Activated gamma-delta T cell treated with Interleukin-2 at 50 U/mL for 16 hours (primary cell): Measurements from ENCODE around the gene SEPTIN5.

Experiments used
- DNase-seq: peaks from one replicate; pipeline ENCODE4 v3.0.0-alpha.2; 2020

Gene SEPTIN5

DNA sequence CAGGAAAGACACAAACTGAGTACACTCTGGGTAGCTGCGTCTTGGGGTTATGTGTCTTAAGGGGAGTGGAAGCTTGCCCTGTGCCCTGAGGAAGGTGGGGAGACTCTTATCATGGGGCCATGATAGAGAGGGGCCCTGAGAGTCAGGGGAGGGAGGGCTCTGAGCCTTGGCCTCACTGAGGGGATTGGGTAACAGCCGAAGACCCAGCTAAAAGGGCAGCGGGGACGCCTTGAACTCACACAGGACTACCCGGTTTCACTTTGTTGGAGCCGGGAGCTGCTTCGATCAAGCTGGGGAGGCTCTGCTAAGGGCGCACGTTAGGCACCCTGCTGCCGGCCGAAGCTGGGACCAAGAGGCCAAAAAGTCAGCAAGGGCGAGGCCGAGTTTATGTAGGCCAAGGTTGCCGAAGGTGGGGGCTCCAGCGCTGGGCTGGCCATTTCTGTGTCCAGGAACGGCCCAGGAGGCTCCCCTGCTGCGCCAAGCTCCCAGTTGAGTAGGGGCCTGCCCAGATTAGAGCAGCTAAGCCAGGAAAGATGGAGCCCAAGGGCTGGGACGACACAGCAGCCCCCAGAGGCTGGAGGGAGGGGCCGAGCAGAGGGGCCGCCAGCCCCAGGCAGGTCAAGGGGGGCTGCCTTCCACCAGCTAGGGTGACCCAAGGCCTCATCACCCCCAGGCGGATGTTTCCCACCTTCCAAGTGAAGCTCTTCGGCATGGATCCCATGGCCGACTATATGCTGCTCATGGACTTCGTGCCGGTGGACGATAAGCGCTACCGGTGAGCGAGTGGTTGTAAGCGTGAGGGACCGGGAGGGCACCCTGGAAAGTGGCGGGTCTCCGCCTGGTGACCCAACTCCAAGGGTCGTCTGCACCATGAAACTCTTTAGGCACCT is 48.5 kb downstream of the SEPTIN5 start:
- DNase-seq, result no peak

DNA sequence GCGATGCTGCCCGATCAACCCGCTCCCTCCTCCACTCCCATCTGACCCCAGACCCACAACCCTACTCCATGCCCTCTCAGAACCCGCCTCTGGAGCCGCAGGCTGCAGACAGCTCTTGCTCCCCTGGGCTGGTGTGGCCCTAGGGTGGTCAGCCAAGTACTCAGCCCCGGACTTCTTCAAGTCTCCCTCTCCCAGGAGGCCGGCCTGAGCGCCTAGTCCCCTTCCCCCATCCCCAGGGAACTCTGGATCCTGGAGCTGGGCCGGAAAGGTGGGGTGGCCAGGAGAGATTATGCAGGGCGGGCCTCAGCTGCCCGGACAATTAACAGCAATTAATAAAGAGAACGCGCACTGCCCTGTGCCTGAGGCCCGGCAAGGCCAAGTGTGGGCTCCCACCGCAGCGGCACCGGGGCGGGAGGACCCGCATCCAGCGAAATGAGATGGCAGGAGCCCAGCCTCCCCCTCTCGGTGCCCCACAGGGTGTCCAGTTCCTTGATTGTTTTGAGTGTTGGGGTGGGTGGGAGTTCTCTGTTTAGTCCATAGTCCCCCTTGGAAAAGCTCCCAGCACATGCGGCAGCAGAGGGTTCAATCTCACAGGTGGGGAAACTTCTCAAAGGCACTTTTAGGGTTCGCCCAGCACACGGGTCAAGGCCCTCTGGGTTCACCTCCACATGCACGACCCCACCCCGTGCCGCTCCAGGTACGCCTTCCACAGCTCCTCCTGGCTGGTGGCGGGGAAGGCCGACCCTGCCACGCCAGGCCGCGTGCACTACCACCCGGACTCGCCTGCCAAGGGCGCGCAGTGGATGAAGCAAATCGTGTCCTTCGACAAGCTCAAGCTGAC is 49.4 kb downstream of the SEPTIN5 start:
- DNase-seq, result no peak

DNA sequence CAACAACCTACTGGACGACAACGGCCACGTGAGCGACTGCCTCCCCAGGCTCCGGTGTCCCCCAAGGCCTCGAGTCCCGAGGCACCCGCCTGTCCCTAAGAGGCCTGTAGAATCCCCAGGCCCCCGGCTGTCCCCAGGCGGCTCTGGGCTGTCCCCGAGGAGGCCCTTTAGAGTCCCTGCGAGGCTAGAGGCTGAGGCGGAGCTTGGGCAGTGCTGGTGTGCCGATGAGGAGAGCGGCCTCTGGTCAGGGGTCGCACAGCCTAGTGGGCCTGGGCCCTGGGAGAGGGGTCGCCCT is 49.9 kb downstream of the SEPTIN5 start:
- DNase-seq, result no peak

DNA sequence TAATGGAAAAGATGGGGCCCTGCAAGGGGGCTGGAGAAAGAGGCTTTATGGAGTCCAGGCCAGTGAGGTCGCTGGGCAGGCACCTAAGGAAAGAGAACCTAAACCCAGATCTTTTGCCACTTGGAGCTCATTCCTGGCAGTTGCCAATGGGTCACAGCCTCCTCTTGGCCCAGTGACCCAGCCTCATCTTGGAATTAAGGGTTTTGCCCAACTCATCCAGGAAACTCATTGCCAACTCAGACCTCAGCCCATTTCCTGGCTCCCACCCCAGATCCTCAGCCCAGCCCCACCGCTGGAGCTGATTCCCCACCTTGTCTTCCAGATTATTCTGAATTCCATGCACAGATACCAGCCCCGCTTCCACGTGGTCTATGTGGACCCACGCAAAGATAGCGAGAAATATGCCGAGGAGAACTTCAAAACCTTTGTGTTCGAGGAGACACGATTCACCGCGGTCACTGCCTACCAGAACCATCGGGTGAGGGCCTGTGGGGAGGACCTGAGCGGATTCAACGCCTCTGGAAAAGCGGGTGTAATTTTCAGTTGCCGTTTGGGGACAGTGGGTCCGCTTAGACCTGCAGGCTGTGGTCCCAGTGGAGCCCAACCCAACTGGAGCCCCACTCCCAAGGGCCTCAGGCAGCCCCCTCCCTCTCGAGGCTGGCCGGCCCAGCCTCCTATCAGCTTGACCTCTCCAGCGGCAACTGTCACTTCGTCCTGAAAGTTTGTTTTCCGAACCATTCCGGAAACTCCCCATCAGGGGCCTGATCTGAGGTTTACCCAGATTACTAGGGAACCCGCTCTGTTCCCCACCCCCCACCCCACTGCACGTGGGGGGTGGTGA is 50.6 kb downstream of the SEPTIN5 start:
- DNase-seq, result no peak

DNA sequence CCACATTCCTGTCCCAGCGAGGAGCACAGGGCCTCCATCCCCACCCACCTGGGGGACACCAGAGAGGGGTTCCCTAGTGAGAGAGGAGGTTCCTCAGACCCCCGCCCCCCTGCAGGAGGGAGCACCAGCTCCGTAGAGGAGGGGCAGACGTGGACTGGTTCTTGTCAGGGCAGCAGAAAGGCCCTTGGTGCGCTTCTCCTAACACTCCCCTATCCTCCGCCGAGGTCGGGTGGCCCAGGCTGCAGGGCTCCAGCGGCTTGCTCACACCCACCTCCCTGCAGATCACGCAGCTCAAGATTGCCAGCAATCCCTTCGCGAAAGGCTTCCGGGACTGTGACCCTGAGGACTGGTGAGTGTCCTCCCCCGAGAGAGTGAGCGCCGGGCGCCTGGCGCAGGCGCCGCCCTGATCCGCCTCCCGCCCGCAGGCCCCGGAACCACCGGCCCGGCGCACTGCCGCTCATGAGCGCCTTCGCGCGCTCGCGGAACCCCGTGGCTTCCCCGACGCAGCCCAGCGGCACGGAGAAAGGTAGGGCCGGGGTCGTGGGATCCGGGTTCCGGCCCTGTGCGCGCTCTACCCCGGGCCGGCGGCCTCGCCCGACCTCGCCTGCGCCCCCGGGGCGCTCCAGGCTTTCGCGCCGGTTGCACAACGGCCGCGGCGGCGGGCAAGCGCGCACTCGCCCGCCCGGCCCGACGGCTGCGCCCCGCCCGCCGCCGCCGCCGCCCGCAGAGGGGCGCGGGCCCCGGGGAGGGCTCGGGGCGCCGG is 51.4 kb downstream of the SEPTIN5 start:
- no peak for DNase-seq

DNA sequence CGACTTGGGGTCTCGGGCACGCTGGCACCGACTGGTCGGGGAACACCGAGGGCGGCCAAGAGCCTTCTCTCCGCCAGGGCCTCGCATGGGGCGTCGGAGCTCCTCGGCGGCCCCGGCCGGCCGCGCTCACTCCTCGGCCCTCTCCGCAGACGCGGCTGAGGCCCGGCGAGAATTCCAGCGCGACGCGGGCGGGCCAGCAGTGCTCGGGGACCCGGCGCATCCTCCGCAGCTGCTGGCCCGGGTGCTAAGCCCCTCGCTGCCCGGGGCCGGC is 51.9 kb downstream of the SEPTIN5 start:
- no peak for DNase-seq

DNA sequence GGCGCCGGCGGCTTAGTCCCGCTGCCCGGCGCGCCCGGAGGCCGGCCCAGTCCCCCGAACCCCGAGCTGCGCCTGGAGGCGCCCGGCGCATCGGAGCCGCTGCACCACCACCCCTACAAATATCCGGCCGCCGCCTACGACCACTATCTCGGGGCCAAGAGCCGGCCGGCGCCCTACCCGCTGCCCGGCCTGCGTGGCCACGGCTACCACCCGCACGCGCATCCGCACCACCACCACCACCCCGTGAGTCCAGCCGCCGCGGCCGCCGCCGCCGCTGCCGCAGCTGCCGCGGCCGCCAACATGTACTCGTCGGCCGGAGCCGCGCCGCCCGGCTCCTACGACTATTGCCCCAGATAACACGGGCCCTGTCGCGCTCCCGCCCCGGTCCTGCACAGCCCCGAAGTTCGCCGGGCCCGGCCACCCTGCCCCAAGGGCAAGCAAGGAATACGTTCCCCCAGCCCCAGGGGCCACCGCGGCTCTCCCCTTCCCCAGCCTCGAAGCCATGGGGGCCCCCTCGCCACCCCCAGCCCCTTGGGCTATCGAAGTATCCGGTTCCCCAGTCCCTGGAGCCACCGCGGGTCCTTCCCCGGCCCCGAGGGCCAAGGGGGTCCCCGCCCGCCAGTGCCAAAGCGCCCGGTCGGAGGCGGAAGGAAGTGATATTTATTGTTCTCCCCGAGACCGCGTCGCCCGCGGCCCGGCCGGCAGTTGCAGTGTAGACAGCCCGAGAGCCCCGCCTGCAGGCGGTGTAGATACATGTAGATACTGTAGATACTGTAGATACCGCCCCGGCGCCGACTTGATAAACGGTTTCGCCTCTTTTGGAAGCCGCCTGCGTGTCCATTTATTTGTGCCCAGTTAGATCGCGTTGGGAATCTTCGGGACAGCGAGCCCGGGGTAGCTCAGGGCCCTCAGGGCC is 52.5 kb downstream of the SEPTIN5 start:
- peak; percentile 30 for DNase-seq

DNA sequence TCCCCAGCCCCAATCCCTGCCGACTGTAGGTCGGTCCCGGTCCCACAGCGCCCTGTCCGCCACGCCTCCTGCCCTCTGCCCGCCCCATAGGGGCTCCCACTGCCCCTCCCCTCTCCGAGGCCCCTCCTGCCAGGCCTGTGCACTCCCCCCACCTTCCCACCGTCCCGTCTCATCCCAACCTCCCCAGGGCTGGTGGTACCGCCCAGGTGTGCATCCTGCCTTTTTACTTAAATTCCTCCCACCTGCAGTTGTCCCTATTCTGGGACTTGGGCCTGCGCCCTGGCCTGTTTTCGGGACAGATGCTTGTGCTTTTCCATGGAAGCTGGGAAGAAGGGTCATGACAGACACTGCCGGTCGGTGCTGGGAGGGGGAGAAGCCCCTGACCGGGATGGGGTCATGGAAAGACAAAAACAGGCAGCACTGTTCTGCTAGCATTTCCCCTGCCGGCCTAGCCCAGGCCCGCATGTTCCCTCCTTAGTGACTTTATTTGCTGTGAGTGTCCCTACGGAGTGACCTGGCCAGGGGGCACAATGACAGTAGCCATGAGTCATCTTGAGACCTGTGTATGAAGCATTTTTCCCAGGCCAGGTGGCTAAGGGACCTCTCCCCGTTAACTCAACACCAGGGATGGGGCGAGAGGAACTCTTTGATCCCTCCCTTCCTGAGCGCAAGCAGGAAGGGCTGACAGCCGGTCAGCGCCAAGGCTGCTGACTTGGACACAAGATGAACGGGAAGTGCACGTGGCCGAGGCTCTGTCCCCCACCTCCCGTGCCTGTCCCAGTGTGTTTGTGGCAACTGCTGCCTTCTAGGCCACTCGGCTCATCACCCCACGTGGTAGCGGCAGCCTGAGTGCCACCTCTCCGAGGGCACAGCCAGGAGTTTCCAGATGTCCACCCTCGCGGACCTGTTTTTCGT is 53.4 kb downstream of the SEPTIN5 start:
- no peak for DNase-seq

DNA sequence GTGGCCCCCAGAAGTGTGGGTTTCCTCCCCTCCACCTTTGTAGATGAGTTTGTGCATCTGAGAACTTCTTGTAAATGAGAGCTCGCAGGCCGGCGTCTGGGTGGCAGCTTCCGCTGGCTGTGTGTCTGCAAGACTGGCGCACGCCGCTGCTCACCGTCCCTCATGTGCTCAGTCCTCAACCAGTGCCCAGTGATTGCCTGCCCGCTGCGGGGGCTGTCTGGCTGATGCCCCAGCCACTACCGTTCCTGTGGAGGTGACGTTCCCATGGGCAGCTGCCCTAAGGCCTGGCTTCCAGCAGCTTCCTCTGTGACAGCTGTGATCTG is 55.1 kb downstream of the SEPTIN5 start:
- no peak for DNase-seq

DNA sequence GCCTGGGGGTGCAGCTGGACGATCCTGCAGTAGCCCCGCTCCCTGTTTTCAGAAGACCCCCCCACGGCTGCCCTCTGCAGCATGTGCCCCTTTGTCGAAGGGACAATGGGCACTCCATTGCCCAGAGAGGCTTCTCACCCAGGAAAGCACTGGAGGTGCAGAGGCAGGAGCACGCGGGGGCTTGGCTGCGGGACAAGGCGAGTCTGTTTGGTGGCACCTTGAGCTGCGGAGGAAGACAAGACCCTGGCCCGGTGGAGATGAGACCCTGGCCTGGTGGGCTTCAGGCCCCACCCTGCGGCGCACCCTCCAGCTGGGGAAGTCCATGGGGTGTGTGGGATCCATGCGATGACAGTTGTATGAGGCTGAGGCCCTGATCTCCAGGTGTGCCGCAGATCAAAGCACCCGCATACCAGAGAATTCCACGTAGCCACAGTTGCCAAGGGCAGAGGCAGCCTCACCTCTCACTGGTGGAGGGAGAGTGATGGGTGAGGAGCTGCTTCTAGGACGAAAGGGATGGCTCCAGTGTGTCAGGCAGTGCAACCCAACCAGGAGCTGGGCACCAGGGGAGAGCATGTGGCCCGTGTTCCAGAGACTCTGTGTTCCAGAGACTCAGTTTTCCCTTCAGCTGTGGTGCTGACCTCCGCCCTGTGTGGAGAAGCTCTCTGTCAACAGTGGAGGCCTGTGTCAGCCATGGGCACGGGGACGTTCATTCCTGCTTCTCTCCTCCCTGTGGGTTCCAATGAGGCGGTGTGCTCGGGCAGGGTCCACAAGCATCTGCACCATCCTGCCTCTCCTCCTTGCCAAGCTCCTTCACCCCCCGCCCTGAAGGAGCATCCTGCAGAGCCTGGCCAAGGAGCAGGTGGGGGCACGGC is 56.3 kb downstream of the SEPTIN5 start:
- DNase-seq, result no peak

DNA sequence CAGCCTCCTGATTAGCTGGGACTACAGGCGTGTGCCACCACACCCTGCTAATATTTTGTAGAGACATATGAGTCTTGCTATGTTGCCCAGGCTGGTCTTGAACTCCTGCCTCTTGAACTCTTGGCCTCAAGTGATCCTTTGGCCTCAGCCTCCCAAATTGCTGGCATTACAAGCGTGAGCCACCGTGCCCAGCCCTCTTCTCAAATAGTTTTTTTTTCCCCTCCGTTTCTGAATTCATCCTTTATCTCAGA is 58.0 kb downstream of the SEPTIN5 start:
- no peak for DNase-seq
